ENCODE data around the gene PPP1R26. TPM values are rescaled to one million over a fixed set of nuclear protein-coding genes. Genes with fewer than 3 reads are reported as not detected.
A peak's percentile ranks its signal among the peaks of the same experiment; 100 is the strongest.

Gene PPP1R26
- total and polyA plus RNA-seq, 2 of the 8 experiments (the other 6 are each of a cell fraction or from before 2014, with no cell fraction given): 9.8 to 32.7 TPM

DNA sequence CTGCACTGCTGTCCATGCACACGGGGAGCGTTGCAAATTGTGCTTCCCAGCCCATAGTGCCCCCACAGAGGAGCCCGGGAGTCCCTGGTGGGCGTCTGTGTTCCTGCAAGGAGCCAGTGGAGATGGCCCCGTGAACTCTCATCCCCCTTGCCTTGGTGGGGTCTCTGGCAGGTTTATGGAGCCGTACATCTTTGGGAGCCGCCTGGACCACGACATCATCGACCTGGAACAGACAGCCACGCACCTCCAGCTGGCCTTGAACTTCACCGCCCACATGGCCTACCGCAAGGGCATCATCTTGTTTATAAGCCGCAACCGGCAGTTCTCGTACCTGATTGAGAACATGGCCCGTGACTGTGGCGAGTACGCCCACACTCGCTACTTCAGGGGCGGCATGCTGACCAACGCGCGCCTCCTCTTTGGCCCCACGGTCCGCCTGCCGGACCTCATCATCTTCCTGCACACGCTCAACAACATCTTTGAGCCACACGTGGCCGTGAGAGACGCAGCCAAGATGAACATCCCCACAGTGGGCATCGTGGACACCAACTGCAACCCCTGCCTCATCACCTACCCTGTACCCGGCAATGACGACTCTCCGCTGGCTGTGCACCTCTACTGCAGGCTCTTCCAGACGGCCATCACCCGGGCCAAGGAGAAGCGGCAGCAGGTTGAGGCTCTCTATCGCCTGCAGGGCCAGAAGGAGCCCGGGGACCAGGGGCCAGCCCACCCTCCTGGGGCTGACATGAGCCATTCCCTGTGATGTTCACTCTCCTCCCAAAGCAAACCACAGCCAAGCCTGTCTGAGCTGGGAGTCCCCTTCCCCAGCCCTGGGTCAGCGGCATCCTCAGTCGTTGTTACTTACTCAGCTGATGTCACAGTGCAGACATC, 24.0 kb downstream of the PPP1R26 start:
- Histone ChIP-seq H3K9ac (replicated peaks in 1 of 4; ENCODE audit: extremely low read depth in 1 of 4, low read depth in 3 of 4, low read length in 3 of 4) (no peak overlapping the region), H3K23me2 (ENCODE audit: low read depth, low read length) (peaks cover 8% of the 10 kb centered on the region; the same call in 1 of the 2 replicates), H3K4me3 (ENCODE audit: extremely low read depth in 1 of 4, insufficient read depth in 2 of 4, low read depth in 3 of 4, low read length in 4 of 4) (no peak overlapping the region), H2BK5ac (ENCODE audit: low read depth, low read length) (no peak overlapping the region; the same call in 1 of the 2 replicates), H3K18ac (ENCODE audit: extremely low read depth, low read length) (no peak overlapping the region), H3K14ac (ENCODE audit: insufficient read length) (no peak overlapping the region), H2AFZ (ENCODE audit: low read length) (no peak overlapping the region), H3K9me3 (ENCODE audit: insufficient read depth in 2 of 2, low read depth in 1 of 2, low read length in 1 of 2) (no peaks in the 10 kb centered on the region), H3K27ac (ENCODE audit: low read depth, low read length) (no peak overlapping the region), H3K79me1 (ENCODE audit: low read depth, low read length) (0 out of 2 replicates have a peak, but pooled peaks cover 3% of the 10 kb centered on the region), H3K36me3 (ENCODE audit: control insufficient read depth in 2 of 4, insufficient read depth in 4 of 4, low read length in 3 of 4) (peaks cover 8 to 30% (median 20%) of the 10 kb centered on the region in 4 experiments; a peak in 7 of 8 replicates), H4K20me1 (replicated peaks in 1 of 2; ENCODE audit: control insufficient read depth in 1 of 2, insufficient read depth in 2 of 2, low read length in 2 of 2) (peaks cover 15 to 18% of the 10 kb centered on the region in 2 experiments), H3K4me2 (ENCODE audit: insufficient read depth in 1 of 2, low read depth in 2 of 2, low read length in 2 of 2) (no peak overlapping the region), H3K56ac (replicated peaks; ENCODE audit: insufficient read length, low read depth, low read length) (no peak overlapping the region), H2BK15ac (ENCODE audit: low read length) (no peak overlapping the region), H2AK5ac (ENCODE audit: low read depth, low read length) (no peak overlapping the region), H3K27me3 (replicated peaks in 1 of 4; ENCODE audit: control insufficient read depth in 3 of 4, extremely low read depth in 1 of 4, insufficient read depth in 3 of 4, low read length in 3 of 4) (no peaks in the 10 kb centered on the region; a peak in 1 of 7 replicates), H3K23ac (ENCODE audit: insufficient read length) (no peak overlapping the region), H2BK120ac (replicated peaks; ENCODE audit: low read depth, low read length) (no peak overlapping the region), H3K4me1 (replicated peaks in 1 of 4; ENCODE audit: control insufficient read depth in 3 of 4, insufficient read depth in 4 of 4, low read length in 3 of 4) (peaks cover 0 to 19% (median 12%) of the 10 kb centered on the region in 4 experiments; a peak in 6 of 7 replicates), H3K79me2 (ENCODE audit: control insufficient read depth in 1 of 2, insufficient read depth in 2 of 2, low read length in 2 of 2) (peaks cover 0 to 16% of the 10 kb centered on the region in 2 experiments; a peak in 2 of 4 replicates), H4K8ac (ENCODE audit: extremely low read depth, insufficient read depth, low read length) (no peak overlapping the region; the same call in 1 of the 2 replicates), H4K91ac (replicated peaks; ENCODE audit: insufficient read length, low read length) (no peak overlapping the region), H3K4ac (replicated peaks; ENCODE audit: insufficient read length, low read depth, low read length) (no peak overlapping the region), H2BK20ac (ENCODE audit: low read length) (no peak overlapping the region), H2BK12ac (ENCODE audit: low read depth, low read length) (no peak overlapping the region), H4K5ac (ENCODE audit: insufficient read length, low read depth, low read length) (no peak overlapping the region)
- whole genome bisulfite sequencing, 2 experiments (ENCODE audit: extremely low coverage in 1 of 2, insufficient coverage in 1 of 2, insufficient read length in 1 of 2, insufficient replicate concordance in 2 of 2, low coverage in 1 of 2, low lambda C conversion rate in 2 of 2, missing lambda C conversion rate in 1 of 2): 96% methylated on average over 36 of the region's 41 CpGs; no CpG with 5 or more reads in 1 of the 2 experiments
- TF ChIP-seq MAFK (IDR thresholded peaks at IDR 0.05; ENCODE audit: low read depth, low read length) (no peak), POLR2AphosphoS5 (IDR thresholded peaks at IDR 0.05; ENCODE audit: low read depth, low read length) (peak; percentile 28; the same call in 1 of the 2 replicates), POLR2A (IDR thresholded peaks at IDR 0.05; ENCODE audit: control extremely low read depth in 1 of 2, low read depth in 2 of 2, low read length in 2 of 2) (peak in 1 of 2 experiments; percentile 53; a peak in 2 of 3 replicates)
- ChIA-PET POLR2A (ENCODE audit: partially characterized antibody) (interaction anchor here (1.1 to 2.3 kb wide), 4 partner anchors 12 to 360 kb away, joined by 4 to 8 read pairs (median 5); no protein-coding TSS in a partner anchor), CTCF (ENCODE audit: partially characterized antibody) (interaction anchor here (0.7 to 2.4 kb wide), 16 partner anchors 11 to 383 kb away, joined by 3 to 14 read pairs (median 4); no protein-coding TSS in a partner anchor)
- FAIRE-seq (no peak), DNase-seq (ENCODE audit: low read depth in 1 of 2, low spot score in 2 of 2) (no peak)
